CD4-positive, CD25-positive, alpha-beta regulatory T cell (primary cell): ENCODE results near the gene NKD1. TPM values are rescaled to one million over a fixed set of nuclear protein-coding genes. Genes with fewer than 3 reads are reported as not detected.

Experiments
- ATAC-seq, 2 donors: fragments of 150-1000 bp; cut with Tn5 transposase; one replicate each; pipeline ENCODE4 v1.10.0; 2021; ENCODE audit warnings: low read depth in 2 of 2, moderate number of reproducible peaks in 2 of 2, moderate library complexity in 1 of 2
- DNase-seq, 3 donors: peaks; one replicate each; pipeline versions ENCODE4 v3.0.0 to v3.0.0-alpha.2; 2012 to 2022; ENCODE audit warnings: mixed read lengths in 1 of 3
- H3K27ac ChIP-seq: one replicate; pipeline ENCODE4 v1.7.0; 2013; ENCODE audit warnings: mild to moderate bottlenecking, low read length; ENCODE audit not compliant: insufficient read depth, poor library complexity, severe bottlenecking
- H3K27me3 ChIP-seq: one replicate; pipeline ENCODE4 v1.7.0; 2013; ENCODE audit warnings: low read length; ENCODE audit not compliant: control insufficient read depth, insufficient read depth
- H3K36me3 ChIP-seq: one replicate; pipeline ENCODE4 v1.7.0; 2013; ENCODE audit warnings: mild to moderate bottlenecking, low read length, moderate library complexity; ENCODE audit not compliant: control insufficient read depth, insufficient read depth
- H3K4me1 ChIP-seq: 2 replicates; pipeline ENCODE4 v1.7.0; 2013; ENCODE audit warnings: mild to moderate bottlenecking, low read length; ENCODE audit not compliant: insufficient read depth, control insufficient read depth, poor library complexity, severe bottlenecking
- H3K4me3 ChIP-seq: one replicate; pipeline ENCODE4 v1.7.0; 2013; ENCODE audit warnings: low read depth, mild to moderate bottlenecking, low read length, moderate library complexity
- H3K9me3 ChIP-seq, 2 experiments: 1 replicate in 1 of 2; 2 replicates in 1 of 2; pipeline ENCODE4 v1.7.0; 2013; ENCODE audit warnings: low read length in 2 of 2, mild to moderate bottlenecking in 1 of 2, moderate library complexity in 1 of 2; ENCODE audit not compliant: control insufficient read depth in 2 of 2
- H3K27ac Mint-ChIP-seq, 3 donors: one replicate each; pipeline ENCODE4 v1.8.0; 2020 to 2022; ENCODE audit warnings: mild to moderate bottlenecking in 3 of 3, mixed read lengths in 3 of 3, moderate library complexity in 2 of 3
- H3K27me3 Mint-ChIP-seq: one replicate; pipeline ENCODE4 v1.8.0; 2022; ENCODE audit warnings: mild to moderate bottlenecking, mixed read lengths
- H3K36me3 Mint-ChIP-seq: one replicate; pipeline ENCODE4 v1.8.0; 2020; ENCODE audit warnings: mixed read lengths
- H3K4me1 Mint-ChIP-seq, 4 donors: one replicate each; pipeline ENCODE4 v1.8.0; 2020 to 2022; ENCODE audit warnings: mixed read lengths in 4 of 4, mild to moderate bottlenecking in 1 of 4
- H3K4me3 Mint-ChIP-seq, 4 donors: one replicate each; pipeline ENCODE4 v1.8.0; 2020 to 2022; ENCODE audit warnings: mild to moderate bottlenecking in 4 of 4, mixed read lengths in 4 of 4, moderate library complexity in 3 of 4
- H3K9me3 Mint-ChIP-seq, 7 donors: one replicate each; pipeline ENCODE4 v1.8.0; 2020 to 2022; ENCODE audit warnings: mixed read lengths in 7 of 7, mild to moderate bottlenecking in 3 of 7, moderate library complexity in 2 of 7
- polyA plus RNA-seq, 4 donors: library from polyadenylated mRNA; unstranded; fragments of 300-500 nt; fragmentation: Illumina TruSeq; gene quantifications; one replicate each; pipeline ENCODE4 v1.2.3, GENCODE V29; 2021
- total RNA-seq: library from RNA; stranded (reverse); gene quantifications from one replicate; pipeline ENCODE4 v1.2.3, GENCODE V29; 2022

NKD1 gene
- total RNA-seq (2.4 TPM), polyA plus RNA-seq (under 1 TPM in 3 of 4 donors, not detected in 1; 0.10 to 0.76 (median 0.54) TPM)

GRCh38 chr16:50548125-50548908 lies at the start of gene NKD1:
NKD1 (plus strand) TSS chr16:50548396; CDS start chr16:50548554, 158 bp downstream.
- H3K27ac Mint-ChIP-seq: peak within 1 kb of the TSS; percentile 74 to 89 (median 85)
- Histone ChIP-seq H3K4me3 (peak within 1 kb of the TSS; percentile 53), H3K36me3 (no peaks in the 10 kb centered on the region), H3K27ac (peak within 1 kb of the TSS; percentile 63), H3K9me3 (peaks cover 0 to 10% of the 10 kb centered on the region in 2 experiments), H3K4me1 (peaks cover 34% of the 10 kb centered on the region), H3K27me3 (no peaks in the 10 kb centered on the region)
- ATAC-seq (peak; percentile 72), DNase-seq (peak; percentile 53 to 69 (median 64))
- peaks cover 30% of the 10 kb centered on the region for H3K27me3 Mint-ChIP-seq
- peak within 1 kb of the TSS; percentile 83 to 97 (median 93) for H3K4me3 Mint-ChIP-seq
- peaks cover 3% of the 10 kb centered on the region for H3K36me3 Mint-ChIP-seq
- H3K4me1 Mint-ChIP-seq: peaks cover 0 to 31% (median 19%) of the 10 kb centered on the region in 4 donors
- H3K9me3 Mint-ChIP-seq: peaks cover 0 to 12% (median 2%) of the 10 kb centered on the region in 7 donors

GRCh38 chr16:50498431-50499155 lies 49.6 kb upstream of the NKD1 start:
- H3K36me3 ChIP-seq: no peaks in the 10 kb centered on the region
- no peaks in the 10 kb centered on the region for H3K4me1 ChIP-seq
- no peaks in the 10 kb centered on the region for H3K36me3 Mint-ChIP-seq
- H3K4me3 Mint-ChIP-seq: no peak overlapping the region
- H3K9me3 Mint-ChIP-seq: peaks cover 0 to 3% (median 0%) of the 10 kb centered on the region in 7 donors
- no peak for ATAC-seq
- H3K4me3 ChIP-seq: no peak overlapping the region
- H3K4me1 Mint-ChIP-seq: peaks cover 0 to 3% (median 0%) of the 10 kb centered on the region in 4 donors
- no peaks in the 10 kb centered on the region for H3K27me3 ChIP-seq
- H3K9me3 ChIP-seq: no peaks in the 10 kb centered on the region
- no peak overlapping the region for H3K27ac Mint-ChIP-seq
- no peak for DNase-seq
- peaks cover 4% of the 10 kb centered on the region for H3K27me3 Mint-ChIP-seq
- H3K27ac ChIP-seq: no peak overlapping the region

- Histone ChIP-seq H3K27me3 (no peaks in the 10 kb centered on the region), H3K27ac (no peak overlapping the region), H3K4me3 (no peak overlapping the region), H3K9me3 (no peaks in the 10 kb centered on the region), H3K36me3 (no peaks in the 10 kb centered on the region), H3K4me1 (no peaks in the 10 kb centered on the region)
- Mint-ChIP-seq H3K36me3 (no peaks in the 10 kb centered on the region), H3K4me3 (no peak overlapping the region), H3K9me3 (peaks cover 0 to 3% (median 0%) of the 10 kb centered on the region in 7 donors), H3K4me1 (peaks cover 0 to 3% (median 0%) of the 10 kb centered on the region in 4 donors), H3K27ac (no peak overlapping the region), H3K27me3 (peaks cover 4% of the 10 kb centered on the region)
- no peak for ATAC-seq
- no peak for DNase-seq
These were observed 48.9 kb upstream of the NKD1 start for GRCh38 chr16:50499254-50499653.

- H3K4me3 ChIP-seq: no peak overlapping the region
- H3K36me3 Mint-ChIP-seq: no peaks in the 10 kb centered on the region
- no peak for ATAC-seq
- no peak overlapping the region for H3K27ac ChIP-seq
- H3K36me3 ChIP-seq: no peaks in the 10 kb centered on the region
- peaks cover 0 to 1% (median 0%) of the 10 kb centered on the region in 7 donors for H3K9me3 Mint-ChIP-seq
- no peaks in the 10 kb centered on the region for H3K9me3 ChIP-seq
- no peak for DNase-seq
- H3K4me3 Mint-ChIP-seq: no peak overlapping the region
- H3K4me1 Mint-ChIP-seq: peaks cover 0 to 3% (median 0%) of the 10 kb centered on the region in 4 donors
- no peaks in the 10 kb centered on the region for H3K4me1 ChIP-seq
- H3K27me3 ChIP-seq: no peaks in the 10 kb centered on the region
- no peaks in the 10 kb centered on the region for H3K27me3 Mint-ChIP-seq
- peak overlapping the region in 1 of 3 donors; percentile 12 for H3K27ac Mint-ChIP-seq
These were observed 47.9 kb upstream of the NKD1 start for GRCh38 chr16:50500171-50500874.

- Mint-ChIP-seq H3K27ac (no peak overlapping the region), H3K4me3 (no peak overlapping the region), H3K36me3 (no peaks in the 10 kb centered on the region), H3K27me3 (no peaks in the 10 kb centered on the region), H3K4me1 (peaks cover 0 to 3% (median 0%) of the 10 kb centered on the region in 4 donors), H3K9me3 (peaks cover 0 to 1% (median 0%) of the 10 kb centered on the region in 7 donors)
- no peak for ATAC-seq
- no peak overlapping the region for H3K4me3 ChIP-seq
- H3K9me3 ChIP-seq: no peaks in the 10 kb centered on the region
- DNase-seq: no peak
- H3K27me3 ChIP-seq: no peaks in the 10 kb centered on the region
- H3K36me3 ChIP-seq: no peaks in the 10 kb centered on the region
- no peaks in the 10 kb centered on the region for H3K4me1 ChIP-seq
- H3K27ac ChIP-seq: no peak overlapping the region
These were observed 46.9 kb upstream of the NKD1 start for GRCh38 chr16:50501251-50501650.

- H3K4me1 ChIP-seq: no peaks in the 10 kb centered on the region
- Mint-ChIP-seq H3K27ac (no peak overlapping the region), H3K36me3 (no peaks in the 10 kb centered on the region), H3K27me3 (no peaks in the 10 kb centered on the region), H3K4me3 (no peak overlapping the region), H3K9me3 (peaks cover 0 to 1% (median 0%) of the 10 kb centered on the region in 7 donors), H3K4me1 (peaks cover 0 to 3% (median 0%) of the 10 kb centered on the region in 4 donors)
- no peak overlapping the region for H3K27ac ChIP-seq
- no peaks in the 10 kb centered on the region for H3K27me3 ChIP-seq
- no peaks in the 10 kb centered on the region for H3K36me3 ChIP-seq
- no peaks in the 10 kb centered on the region for H3K9me3 ChIP-seq
- DNase-seq: no peak
- H3K4me3 ChIP-seq: no peak overlapping the region
- ATAC-seq: no peak
These were observed 46.1 kb upstream of the NKD1 start for GRCh38 chr16:50501986-50502615.

- H3K27ac ChIP-seq: no peak overlapping the region
- no peaks in the 10 kb centered on the region for H3K9me3 ChIP-seq
- DNase-seq (no peak), ATAC-seq (no peak)
- Mint-ChIP-seq H3K36me3 (no peaks in the 10 kb centered on the region), H3K4me3 (no peak overlapping the region), H3K9me3 (peaks cover 0 to 1% (median 0%) of the 10 kb centered on the region in 7 donors), H3K4me1 (peaks cover 0 to 3% (median 0%) of the 10 kb centered on the region in 4 donors), H3K27ac (peak overlapping the region in 1 of 3 donors; percentile 16), H3K27me3 (no peaks in the 10 kb centered on the region)
- no peak overlapping the region for H3K4me3 ChIP-seq
- H3K27me3 ChIP-seq: no peaks in the 10 kb centered on the region
- H3K4me1 ChIP-seq: no peaks in the 10 kb centered on the region
- H3K36me3 ChIP-seq: no peaks in the 10 kb centered on the region
These were observed 45.6 kb upstream of the NKD1 start for GRCh38 chr16:50502616-50503011.
